MM.1S (cell line): Measurements from ENCODE around the gene NYNRIN.

ENCODE experiments used
- DNase-seq: peaks from one replicate; pipeline ENCODE4 v3.0.0-alpha.2; 2015
- H2AFZ ChIP-seq: fragments of 300-600 bp; sonication (generic); 2 replicates; pipeline ENCODE4 v1.6.0; 2016; ENCODE audit warnings: antibody characterized with exemption, low read length
- H3F3A ChIP-seq: fragments of 300-600 bp; sonication (generic); 2 replicates; pipeline ENCODE4 v1.6.1; 2016; ENCODE audit warnings: mild to moderate bottlenecking, antibody characterized with exemption, low read length, moderate library complexity, mixed read lengths; ENCODE audit not compliant: insufficient read depth
- H3K27ac ChIP-seq: fragments of 300-600 bp; sonication (generic); 2 replicates; pipeline ENCODE4 v1.5.1; 2016; ENCODE audit warnings: mild to moderate bottlenecking, low read length
- H3K27me3 ChIP-seq: fragments of 300-600 bp; sonication (generic); replicated peaks from 2 replicates; pipeline ENCODE4 v1.6.0; 2016; ENCODE audit warnings: low read length; ENCODE audit not compliant: insufficient read depth
- H3K36me3 ChIP-seq: fragments of 300-600 bp; sonication (generic); replicated peaks from 2 replicates; pipeline ENCODE4 v1.6.1; 2016; ENCODE audit warnings: mild to moderate bottlenecking, low read length, mixed read lengths; ENCODE audit not compliant: insufficient read depth
- H3K4me1 ChIP-seq: fragments of 300-600 bp; sonication (generic); 2 replicates; pipeline ENCODE4 v1.6.1; 2016; ENCODE audit warnings: low read length, mixed read lengths
- H3K4me2 ChIP-seq: fragments of 300-600 bp; sonication (generic); 2 replicates; pipeline ENCODE4 v1.6.0; 2016; ENCODE audit warnings: low read depth, low read length
- H3K4me3 ChIP-seq: fragments of 300-600 bp; sonication (generic); 2 replicates; pipeline ENCODE4 v1.5.1; 2016; ENCODE audit warnings: low read length, mixed read lengths
- H3K79me2 ChIP-seq: fragments of 300-600 bp; sonication (generic); 2 replicates; pipeline ENCODE4 v1.6.1; 2016; ENCODE audit warnings: mixed run types, low read length, mixed read lengths
- H3K9ac ChIP-seq: fragments of 300-600 bp; sonication (generic); 2 replicates; pipeline ENCODE4 v1.6.1; 2016; ENCODE audit warnings: low read length, mixed read lengths
- H3K9me2 ChIP-seq: fragments of 300-600 bp; sonication (generic); replicated peaks from 2 replicates; pipeline ENCODE4 v1.6.1; 2016; ENCODE audit warnings: mild to moderate bottlenecking, low read length, mixed read lengths; ENCODE audit not compliant: insufficient read depth
- H3K9me3 ChIP-seq: fragments of 300-600 bp; sonication (generic); replicated peaks from 2 replicates; pipeline ENCODE4 v1.6.1; 2016; ENCODE audit warnings: mild to moderate bottlenecking, low read length, mixed read lengths; ENCODE audit not compliant: insufficient read depth
- H4K20me1 ChIP-seq: fragments of 300-600 bp; sonication (generic); 2 replicates; pipeline ENCODE4 v1.6.1; 2016; ENCODE audit warnings: mild to moderate bottlenecking, low read length, moderate library complexity, mixed read lengths; ENCODE audit not compliant: insufficient read depth
- EZH2 ChIP-seq: fragments of 300-600 bp; sonication (generic); optimal IDR thresholded peaks from 2 replicates; pipeline ENCODE3; 2017; ENCODE audit warnings: low read depth, mild to moderate bottlenecking, antibody characterized with exemption, low read length, mixed read lengths
- EZH2phosphoT487 ChIP-seq: fragments of 300-600 bp; sonication (generic); IDR thresholded peaks from 2 replicates; pipeline ENCODE4 v1.6.1; 2018; ENCODE audit warnings: antibody characterized with exemption, low read length
- TF ChIP-seq, protein P1 (sequence below): fragments of 300-600 bp; sonication (generic); IDR thresholded peaks from 2 replicates; pipeline ENCODE4 v1.5.1; 2016; ENCODE audit warnings: antibody characterized with exemption, low read length, mixed read lengths

NYNRIN gene

DNA sequence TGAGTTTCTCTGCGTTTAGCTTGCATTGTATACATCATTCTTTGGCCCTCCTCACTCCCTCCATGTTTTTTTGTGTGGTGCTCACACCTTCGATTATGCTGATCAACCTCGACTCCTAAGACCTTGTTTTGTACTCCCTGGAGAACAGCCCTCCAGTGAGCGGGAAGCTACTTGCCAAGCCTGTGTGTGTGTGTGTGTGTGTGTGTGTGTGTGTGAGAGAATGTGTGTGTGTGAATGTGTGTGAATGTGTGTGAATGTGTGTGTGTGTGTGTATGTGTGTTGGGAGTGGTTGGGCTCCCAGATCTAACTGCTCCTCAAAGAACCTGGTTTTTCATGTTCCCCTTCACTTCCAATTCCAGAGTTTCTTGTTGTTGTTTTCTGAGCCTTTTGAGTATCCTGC lies 6.0 kb downstream of the NYNRIN start:
- H3K4me2 ChIP-seq, result no peak overlapping the region
- H3K9me2 ChIP-seq, result no peaks in the 10 kb centered on the region
- no peaks in the 10 kb centered on the region for H3K79me2 ChIP-seq
- no peaks in the 10 kb centered on the region for H3K9me3 ChIP-seq
- H4K20me1 ChIP-seq, result no peaks in the 10 kb centered on the region
- no peak overlapping the region for H3K27ac ChIP-seq
- no peaks in the 10 kb centered on the region for H3K36me3 ChIP-seq
- no peak overlapping the region for H3K9ac ChIP-seq
- H3K4me1 ChIP-seq, result no peaks in the 10 kb centered on the region
- no peak overlapping the region for H2AFZ ChIP-seq
- H3F3A ChIP-seq, result no peaks in the 10 kb centered on the region
- DNase-seq, result no peak
- no peak overlapping the region for H3K4me3 ChIP-seq
- TF ChIP-seq EZH2, result no peak
- TF ChIP-seq EZH2phosphoT487, result no peak
- H3K27me3 ChIP-seq, result no peaks in the 10 kb centered on the region

DNA sequence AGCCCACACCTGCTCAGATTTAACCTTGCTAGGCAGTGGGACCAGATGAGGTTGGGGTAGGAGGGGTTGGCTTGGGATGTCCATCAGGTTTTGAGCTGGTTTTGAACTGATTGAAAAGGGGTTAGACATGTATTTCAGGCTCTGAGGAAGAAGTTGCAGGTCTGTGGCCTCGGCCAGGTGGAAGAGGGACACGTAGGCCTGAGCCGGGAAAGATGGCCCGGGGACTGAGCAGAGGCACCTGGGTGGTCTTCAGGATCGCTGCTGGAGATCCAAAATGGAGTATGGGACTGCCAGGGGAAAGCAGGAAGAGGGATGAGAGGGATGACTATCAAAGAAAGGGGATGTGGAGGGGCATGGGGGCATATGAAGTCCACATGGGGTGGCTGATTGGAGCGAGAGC lies 7.6 kb downstream of the NYNRIN start:
- Histone ChIP-seq H3K9ac (no peak overlapping the region), H3K27ac (no peak overlapping the region), H3K27me3 (no peaks in the 10 kb centered on the region), H3K79me2 (no peaks in the 10 kb centered on the region), H3K9me3 (no peaks in the 10 kb centered on the region), H3K36me3 (no peaks in the 10 kb centered on the region), H3K4me1 (no peaks in the 10 kb centered on the region), H3F3A (no peaks in the 10 kb centered on the region), H4K20me1 (no peaks in the 10 kb centered on the region), H2AFZ (no peak overlapping the region), H3K9me2 (no peaks in the 10 kb centered on the region), H3K4me2 (no peak overlapping the region), H3K4me3 (no peak overlapping the region)
- TF ChIP-seq, protein P1, sequence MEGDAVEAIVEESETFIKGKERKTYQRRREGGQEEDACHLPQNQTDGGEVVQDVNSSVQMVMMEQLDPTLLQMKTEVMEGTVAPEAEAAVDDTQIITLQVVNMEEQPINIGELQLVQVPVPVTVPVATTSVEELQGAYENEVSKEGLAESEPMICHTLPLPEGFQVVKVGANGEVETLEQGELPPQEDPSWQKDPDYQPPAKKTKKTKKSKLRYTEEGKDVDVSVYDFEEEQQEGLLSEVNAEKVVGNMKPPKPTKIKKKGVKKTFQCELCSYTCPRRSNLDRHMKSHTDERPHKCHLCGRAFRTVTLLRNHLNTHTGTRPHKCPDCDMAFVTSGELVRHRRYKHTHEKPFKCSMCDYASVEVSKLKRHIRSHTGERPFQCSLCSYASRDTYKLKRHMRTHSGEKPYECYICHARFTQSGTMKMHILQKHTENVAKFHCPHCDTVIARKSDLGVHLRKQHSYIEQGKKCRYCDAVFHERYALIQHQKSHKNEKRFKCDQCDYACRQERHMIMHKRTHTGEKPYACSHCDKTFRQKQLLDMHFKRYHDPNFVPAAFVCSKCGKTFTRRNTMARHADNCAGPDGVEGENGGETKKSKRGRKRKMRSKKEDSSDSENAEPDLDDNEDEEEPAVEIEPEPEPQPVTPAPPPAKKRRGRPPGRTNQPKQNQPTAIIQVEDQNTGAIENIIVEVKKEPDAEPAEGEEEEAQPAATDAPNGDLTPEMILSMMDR, result no peak
- TF ChIP-seq EZH2, result no peak
- no peak for DNase-seq

DNA sequence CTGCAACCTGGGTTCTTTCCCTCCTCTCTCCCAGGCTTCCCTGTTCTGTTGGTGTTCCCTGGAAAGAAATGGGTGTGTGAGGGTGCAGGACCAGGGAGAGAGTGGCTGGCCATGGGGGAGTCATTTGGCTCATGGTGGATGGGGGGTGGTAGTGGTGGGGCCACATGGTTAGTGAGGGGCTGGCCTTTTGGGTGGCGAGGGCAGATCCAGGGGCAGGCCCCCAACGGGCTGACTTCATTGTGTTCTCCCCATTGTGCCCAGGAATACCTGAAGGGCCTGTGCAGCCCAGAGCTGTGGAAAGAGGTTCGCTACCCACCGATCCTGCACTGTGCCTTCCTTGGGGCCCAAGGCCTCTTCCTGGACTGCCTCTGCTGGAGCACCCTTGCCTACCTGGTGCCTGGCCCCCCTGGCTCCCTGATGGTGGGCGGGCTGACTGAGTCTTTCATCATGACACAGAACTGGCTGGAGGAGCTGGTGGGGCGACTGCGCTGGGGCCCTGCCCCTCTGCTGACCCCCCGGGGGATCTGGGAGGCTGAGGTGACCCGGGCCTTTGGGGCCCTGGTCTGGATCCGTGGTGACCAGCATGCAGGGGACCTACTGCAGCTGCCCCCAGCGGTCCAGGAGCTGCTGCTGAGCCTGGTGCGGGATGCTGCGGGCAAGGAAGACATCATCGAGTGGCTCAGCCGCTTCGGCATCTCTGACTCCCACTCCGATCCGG lies 9.0 kb downstream of the NYNRIN start:
- H3K4me3 ChIP-seq, result no peak overlapping the region
- no peaks in the 10 kb centered on the region for H3K36me3 ChIP-seq
- no peaks in the 10 kb centered on the region for H3K9me2 ChIP-seq
- no peak overlapping the region for H2AFZ ChIP-seq
- DNase-seq, result no peak
- H3K27ac ChIP-seq, result no peak overlapping the region
- H3F3A ChIP-seq, result no peaks in the 10 kb centered on the region
- H3K9me3 ChIP-seq, result no peaks in the 10 kb centered on the region
- no peak overlapping the region for H3K9ac ChIP-seq
- no peaks in the 10 kb centered on the region for H3K27me3 ChIP-seq
- no peaks in the 10 kb centered on the region for H3K79me2 ChIP-seq
- H4K20me1 ChIP-seq, result no peaks in the 10 kb centered on the region
- no peak overlapping the region for H3K4me2 ChIP-seq
- TF ChIP-seq, protein P1, result no peak
- no peak for TF ChIP-seq EZH2phosphoT487
- TF ChIP-seq EZH2, result no peak
- H3K4me1 ChIP-seq, result no peaks in the 10 kb centered on the region

DNA sequence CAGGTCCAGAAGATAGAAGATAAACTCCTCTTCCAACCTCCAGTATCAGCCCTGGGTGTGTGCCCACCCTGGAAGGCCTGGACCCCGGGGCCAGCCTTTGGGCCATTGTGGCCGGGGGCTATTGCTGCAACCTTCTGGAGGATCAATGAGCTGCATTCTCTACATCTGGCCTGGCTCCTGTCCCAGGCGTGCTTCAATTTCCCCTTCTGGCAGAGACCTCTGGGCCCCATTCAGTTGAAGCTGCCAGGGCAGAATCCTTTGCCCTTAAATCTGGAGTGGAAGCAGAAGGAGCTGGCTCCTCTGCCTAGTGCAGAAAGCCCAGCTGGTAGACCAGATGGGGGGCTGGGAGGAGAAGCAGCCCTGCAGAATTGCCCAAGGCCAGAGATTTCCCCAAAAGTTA lies 10.0 kb downstream of the NYNRIN start:
- no peaks in the 10 kb centered on the region for H3K9me3 ChIP-seq
- no peak overlapping the region for H2AFZ ChIP-seq
- no peak overlapping the region for H3K4me3 ChIP-seq
- H4K20me1 ChIP-seq, result no peaks in the 10 kb centered on the region
- H3F3A ChIP-seq, result no peaks in the 10 kb centered on the region
- no peaks in the 10 kb centered on the region for H3K79me2 ChIP-seq
- no peak overlapping the region for H3K4me2 ChIP-seq
- TF ChIP-seq EZH2 (no peak), EZH2phosphoT487 (no peak)
- TF ChIP-seq, protein P1, result no peak
- no peak overlapping the region for H3K9ac ChIP-seq
- no peaks in the 10 kb centered on the region for H3K4me1 ChIP-seq
- H3K9me2 ChIP-seq, result no peaks in the 10 kb centered on the region
- H3K27ac ChIP-seq, result no peak overlapping the region
- DNase-seq, result no peak
- H3K27me3 ChIP-seq, result no peaks in the 10 kb centered on the region
- H3K36me3 ChIP-seq, result no peaks in the 10 kb centered on the region
